SK-N-SH (cell line): ENCODE data around the gene TOR4A. TPM values are rescaled to one million over a fixed set of nuclear protein-coding genes. Genes with fewer than 3 reads are reported as not detected.
A peak's percentile ranks its signal among the peaks of the same experiment; 100 is the strongest.

Experiments
- CTCF ChIA-PET: fragments of 300-600, 350-600 bp; formaldehyde crosslinking; extraction: SDS; loops from one replicate; lab custom pipeline; 2021; lab: Yijun Ruan, JAX
- POLR2A ChIA-PET: fragments of 350-600 bp; sonication (Branson Sonifier 250); formaldehyde crosslinking; extraction: SDS; loops from one replicate; lab custom pipeline; 2020; ENCODE audit warnings: antibody characterized with exemption, inconsistent platforms; lab: Yijun Ruan, JAX
- DNase-seq: peaks from one replicate; pipeline ENCODE4 v3.0.0; 2012
- H2AFZ ChIP-seq: fragments of 200-600 bp; sonication (generic); 2 replicates; pipeline ENCODE4 v1.8.1; 2016; ENCODE audit warnings: antibody characterized with exemption, mild to moderate bottlenecking, low read depth
- H3F3A ChIP-seq: fragments of 200-600 bp; sonication (generic); replicated peaks from 2 replicates; pipeline ENCODE3; 2016; ENCODE audit warnings: antibody characterized with exemption, mild to moderate bottlenecking; ENCODE audit not compliant: insufficient read depth
- H3K27ac ChIP-seq, 2 experiments: fragments of 200-500 bp in 1 of 2; fragments of 200-600 bp in 1 of 2; sonication (Bioruptor generic) in 1 of 2; sonication (generic), shearing (Covaris generic) in 1 of 2; 2 replicates each; pipeline versions ENCODE4 v1.5.1 to v1.6.1; 2014 to 2016; ENCODE audit warnings: low read depth in 2 of 2, inconsistent platforms in 1 of 2, low read length in 1 of 2, mild to moderate bottlenecking in 1 of 2, mixed read lengths in 1 of 2
- H3K27me3 ChIP-seq: fragments of 200-600 bp; sonication (generic), shearing (Covaris generic); 2 replicates; pipeline ENCODE4 v1.6.1; 2016; ENCODE audit warnings: mixed run types; ENCODE audit not compliant: insufficient read depth
- H3K36me3 ChIP-seq, 2 experiments: fragments of 200-500 bp in 1 of 2; fragments of 200-600 bp in 1 of 2; sonication (Bioruptor generic) in 1 of 2; sonication (generic) in 1 of 2; replicated peaks in 1 of 2; 2 replicates each; pipeline versions ENCODE3 to v1.5.1; 2014 to 2016; ENCODE audit warnings: low read length in 1 of 2, mild to moderate bottlenecking in 1 of 2; ENCODE audit not compliant: insufficient read depth in 2 of 2, control insufficient read depth in 1 of 2
- H3K4me1 ChIP-seq, 2 experiments: fragments of 200-500 bp in 1 of 2; fragments of 200-600 bp in 1 of 2; sonication (Bioruptor generic) in 1 of 2; sonication (generic), shearing (Covaris generic) in 1 of 2; 2 replicates each; pipeline versions ENCODE4 v1.5.1 to v1.6.1; 2014 to 2016; ENCODE audit warnings: low read depth in 1 of 2, low read length in 1 of 2, mixed run types in 1 of 2; ENCODE audit not compliant: insufficient read depth in 2 of 2, control insufficient read depth in 1 of 2
- H3K4me2 ChIP-seq: fragments of 200-600 bp; sonication (generic), shearing (Covaris generic); 2 replicates; pipeline ENCODE4 v1.6.1; 2017; ENCODE audit warnings: mixed run types
- H3K4me3 ChIP-seq, 2 experiments: fragments of 200-500 bp in 1 of 2; fragments of 200-600 bp in 1 of 2; sonication (Bioruptor generic) in 1 of 2; sonication (generic), shearing (Covaris generic) in 1 of 2; 2 replicates each; pipeline versions ENCODE4 v1.5.1 to v1.8.1; 2014 to 2016; ENCODE audit warnings: low read depth in 2 of 2, inconsistent platforms in 1 of 2, low read length in 1 of 2, mild to moderate bottlenecking in 1 of 2, mixed read lengths in 1 of 2, moderate library complexity in 1 of 2
- H3K79me2 ChIP-seq: fragments of 200-600 bp; sonication (generic); 2 replicates; pipeline ENCODE4 v1.8.1; 2017; ENCODE audit warnings: mild to moderate bottlenecking; ENCODE audit not compliant: insufficient read depth
- H3K9ac ChIP-seq: fragments of 200-600 bp; sonication (generic); 2 replicates; pipeline ENCODE4 v1.6.1; 2017; ENCODE audit warnings: mixed run types
- H3K9me2 ChIP-seq: fragments of 200-600 bp; sonication (generic); 2 replicates; pipeline ENCODE4 v1.6.1; 2017; ENCODE audit warnings: mixed run types
- H3K9me3 ChIP-seq: fragments of 200-600 bp; sonication (generic); 2 replicates; pipeline ENCODE4 v1.6.1; 2017; ENCODE audit warnings: mixed run types, mild to moderate bottlenecking, moderate library complexity
- H4K20me1 ChIP-seq: fragments of 200-600 bp; sonication (generic); 2 replicates; pipeline ENCODE4 v1.6.1; 2017; ENCODE audit warnings: mild to moderate bottlenecking, mixed run types; ENCODE audit not compliant: insufficient read depth
- ELF1 ChIP-seq: IDR thresholded peaks from 2 replicates; pipeline ENCODE4 v1.4.0; 2012
- FOSL2 ChIP-seq: IDR thresholded peaks from 2 replicates; pipeline ENCODE4 v1.4.0; 2012; ENCODE audit warnings: low read depth, mild to moderate bottlenecking, moderate library complexity, borderline replicate concordance
- GABPA ChIP-seq: IDR thresholded peaks from 2 replicates; pipeline ENCODE4 v1.4.0; 2012; ENCODE audit warnings: low read depth, mild to moderate bottlenecking
- PBX3 ChIP-seq: IDR thresholded peaks from 2 replicates; pipeline ENCODE4; 2012
- RCOR1 ChIP-seq: fragments of 150-350 bp; IDR thresholded peaks from 2 replicates; pipeline ENCODE4 v1.6.1; 2017; ENCODE audit warnings: antibody characterized with exemption, low read length
- RXRA ChIP-seq: IDR thresholded peaks from 2 replicates; pipeline ENCODE4 v1.4.0; 2012; ENCODE audit warnings: low read depth, mild to moderate bottlenecking, borderline replicate concordance
- ZBTB33 ChIP-seq: IDR thresholded peaks from 2 replicates; pipeline ENCODE4 v1.4.0; 2012; ENCODE audit warnings: low read depth, borderline replicate concordance
- WGBS: methylation state at CpG from one replicate; pipeline ENCODE4 v1.1.6; 2017; ENCODE audit warnings: low lambda C conversion rate; 5-methylcytosine and 5-hydroxymethylcytosine counted together
- polyA plus RNA-seq, 3 experiments: library from polyadenylated mRNA; depleted of rRNA; stranded (reverse); fragments of >200 nt; gene quantifications; 2 replicates each; pipeline ENCODE4 v1.2.3, GENCODE V29; 2012

Gene TOR4A
- polyA plus RNA-seq, 1 of the 3 experiments (the other 2 are of a cell fraction) = 0.81 TPM

- H3K4me2 ChIP-seq = no peak overlapping the region
- no peaks in the 10 kb centered on the region for H3K9me2 ChIP-seq
- no peaks in the 10 kb centered on the region for H4K20me1 ChIP-seq
- CTCF ChIA-PET = interaction anchor here (7.5 kb wide), 1 partner anchor 16 kb away, joined by 74 read pairs; the partner anchor contains the start of gene NRARP
- H3K9ac ChIP-seq = no peak overlapping the region
- no peak overlapping the region for H3K27ac ChIP-seq
- no peak overlapping the region for H2AFZ ChIP-seq
- no peaks in the 10 kb centered on the region for H3K36me3 ChIP-seq
- H3K79me2 ChIP-seq = no peaks in the 10 kb centered on the region
- peaks cover 0 to 4% of the 10 kb centered on the region in 2 experiments; a peak in 1 of 4 replicates for H3K4me1 ChIP-seq
- DNase-seq = peak; percentile 39
- no peaks in the 10 kb centered on the region for H3K9me3 ChIP-seq
- no peak for TF ChIP-seq FOSL2
- TF ChIP-seq RXRA = no peak
- no peak for TF ChIP-seq PBX3
- TF ChIP-seq RCOR1 = no peak
- POLR2A ChIA-PET = no interaction called here
- no peak overlapping the region for H3K4me3 ChIP-seq
- WGBS = 75% methylated on average over 11 of the region's 24 CpGs
- H3F3A ChIP-seq = no peaks in the 10 kb centered on the region
- no peaks in the 10 kb centered on the region for H3K27me3 ChIP-seq
These were observed 40.4 kb downstream of the TOR4A start for GRCh38 chr9:137317718-137318511.

- ChIA-PET POLR2A (no interaction called here), CTCF (interaction anchor here (1.6 to 7.5 kb wide), 2 partner anchors 16 to 32 kb away, joined by 4 to 74 read pairs; partner anchors contain the start of gene NRARP)
- 91% methylated on average over 8 of the region's 18 CpGs for WGBS
- no peak overlapping the region for H3K27ac ChIP-seq
- no peaks in the 10 kb centered on the region for H3F3A ChIP-seq
- peak; percentile 29 for DNase-seq
- no peak overlapping the region for H2AFZ ChIP-seq
- H3K27me3 ChIP-seq = no peaks in the 10 kb centered on the region
- H3K36me3 ChIP-seq = no peaks in the 10 kb centered on the region
- no peaks in the 10 kb centered on the region for H3K9me3 ChIP-seq
- no peak overlapping the region for H3K4me3 ChIP-seq
- no peak for TF ChIP-seq ZBTB33
- TF ChIP-seq RCOR1 = no peak
- TF ChIP-seq GABPA = no peak
- no peak for TF ChIP-seq ELF1
- H4K20me1 ChIP-seq = no peaks in the 10 kb centered on the region
- H3K9me2 ChIP-seq = no peaks in the 10 kb centered on the region
- H3K4me2 ChIP-seq = no peak overlapping the region
- no peak overlapping the region for H3K9ac ChIP-seq
- no peaks in the 10 kb centered on the region for H3K79me2 ChIP-seq
- peaks cover 0 to 4% of the 10 kb centered on the region in 2 experiments; a peak in 1 of 4 replicates for H3K4me1 ChIP-seq
These were observed 41.1 kb downstream of the TOR4A start for GRCh38 chr9:137318602-137319001.
